ENCODE results near the gene GLP2R.

GRCh38 chr17:9880582-9880999, 54.9 kb downstream of the GLP2R start:
- TF ChIP-seq POLR2A (IDR thresholded peaks at IDR 0.05) (no peak), EP300 (IDR thresholded peaks at IDR 0.05) (no peak)
